HUES48 (cell line): Measurements from ENCODE around the gene HES7.
A peak's percentile ranks its signal among the peaks of the same experiment; 100 is the strongest.
"Not testable (repeated sequence)": the region's sequence is repeated elsewhere in the genome, so short reads cannot be mapped to it uniquely, and the experiment has no call there.

Source experiments
- H3K27ac ChIP-seq: one replicate; pipeline ENCODE4 v1.7.0; 2013; ENCODE audit warnings: low read depth, low read length, inconsistent platforms
- H3K27me3 ChIP-seq: 2 replicates; pipeline ENCODE4 v1.6.1; 2013; ENCODE audit warnings: mild to moderate bottlenecking, low read length; ENCODE audit not compliant: control insufficient read depth, insufficient read depth
- H3K36me3 ChIP-seq: 2 replicates; pipeline ENCODE4 v1.6.1; 2013; ENCODE audit warnings: low read length; ENCODE audit not compliant: control insufficient read depth, insufficient read depth
- H3K4me1 ChIP-seq: 2 replicates; pipeline ENCODE4 v1.6.1; 2013; ENCODE audit warnings: mild to moderate bottlenecking, low read length; ENCODE audit not compliant: control insufficient read depth, insufficient read depth
- H3K4me3 ChIP-seq: 2 replicates; pipeline ENCODE4 v1.5.1; 2013; ENCODE audit warnings: mild to moderate bottlenecking, low read depth, low read length
- H3K9ac ChIP-seq: 2 replicates; pipeline ENCODE4 v1.6.1; 2013; ENCODE audit warnings: mild to moderate bottlenecking, low read depth, low read length, moderate library complexity
- H3K9me3 ChIP-seq: 2 replicates; pipeline ENCODE4 v1.6.1; 2013; ENCODE audit warnings: low read length; ENCODE audit not compliant: control insufficient read depth, insufficient read depth

Gene HES7

DNA sequence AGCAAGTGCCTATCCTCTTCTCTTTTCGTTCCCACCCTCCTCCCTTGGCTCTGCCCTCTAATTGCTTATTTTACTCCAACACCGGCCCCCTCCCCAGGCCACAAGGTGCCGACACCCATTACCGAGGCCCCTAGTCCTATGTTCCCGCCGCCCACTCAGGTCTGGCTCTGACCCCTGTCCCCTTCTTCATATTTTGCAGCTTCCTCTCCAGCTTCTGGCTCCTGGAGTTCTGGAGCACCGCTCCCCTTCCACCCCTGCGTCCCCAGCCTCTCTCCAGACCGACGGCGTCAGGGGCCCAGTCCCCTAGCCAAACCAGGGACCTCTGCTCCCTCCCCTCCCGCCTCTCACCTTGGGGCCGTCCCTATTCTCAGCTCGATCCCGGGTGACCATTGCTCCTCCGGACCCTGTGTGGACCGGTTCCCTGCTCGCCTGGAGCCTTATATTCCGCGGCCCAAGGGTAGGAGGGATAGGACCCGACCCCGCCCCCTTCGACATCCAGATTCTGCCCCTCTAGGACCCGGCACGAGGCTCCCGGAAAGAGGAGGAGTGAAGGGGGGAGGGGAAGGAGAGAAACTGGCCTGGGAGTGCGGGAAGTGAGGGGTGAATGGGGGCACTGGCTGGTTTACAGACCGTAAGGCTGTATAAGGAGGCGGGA is at the start of gene HES7:
HES7 (minus strand) TSS at position 412 of the 655 bp plus-strand sequence; CDS start at position 390, 22 bp downstream.
- peaks cover 59% of the 10 kb centered on the region for H3K27me3 ChIP-seq

DNA sequence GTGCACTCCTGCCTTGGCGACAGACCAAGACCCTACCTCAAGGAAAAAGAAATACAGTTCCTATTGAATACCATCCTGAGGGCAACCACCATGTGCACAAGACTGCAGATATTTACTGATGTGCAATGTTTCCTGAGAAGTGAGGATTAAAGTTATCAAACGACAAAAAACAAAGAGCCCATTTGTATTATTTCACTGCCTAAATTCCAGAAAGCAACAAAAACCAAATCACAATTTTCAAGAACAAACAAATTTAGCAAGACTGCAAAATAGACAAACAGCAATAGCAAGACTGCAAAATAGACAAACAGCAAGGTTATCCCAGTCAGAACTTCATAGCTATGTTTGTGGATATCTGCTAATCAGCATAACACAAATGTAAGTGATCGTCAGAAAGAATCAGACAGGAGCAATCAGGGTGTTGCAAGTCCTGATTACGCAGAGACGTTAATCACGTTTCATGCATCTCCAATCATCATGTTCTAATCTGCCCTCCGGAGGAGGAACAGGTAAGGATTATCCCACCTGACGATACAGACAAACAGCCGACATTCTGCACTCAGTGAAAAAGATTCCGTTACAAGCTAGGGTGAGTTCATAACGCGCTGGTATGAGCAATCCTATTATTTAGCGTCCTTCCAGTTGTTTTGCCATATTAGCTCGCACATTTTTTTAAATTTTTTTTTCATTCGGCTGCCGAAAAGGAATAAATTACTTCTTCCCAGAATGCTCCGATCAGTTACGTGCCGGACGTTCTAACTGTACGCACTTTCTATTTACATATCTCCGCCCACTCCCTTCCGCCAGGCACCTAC is 49.4 kb upstream of the HES7 start:
- Histone ChIP-seq H3K27ac (peak overlapping the region; percentile 98), H3K36me3 (no peaks in the 10 kb centered on the region), H3K4me1 (peaks cover 20% of the 10 kb centered on the region), H3K9ac (peak overlapping the region; percentile 97), H3K4me3 (peak overlapping the region; percentile 72), H3K27me3 (no peaks in the 10 kb centered on the region), H3K9me3 (no peaks in the 10 kb centered on the region)

More for the DNA sequence above, at the start of gene HES7:
- Histone ChIP-seq H3K4me3 (peak within 1 kb of the TSS; percentile 88), H3K27ac (no peak within 1 kb of the TSS), H3K36me3 (no peaks in the 10 kb centered on the region), H3K9ac (no peak within 1 kb of the TSS), H3K9me3 (no peaks in the 10 kb centered on the region), H3K4me1 (peaks cover 25% of the 10 kb centered on the region)

DNA sequence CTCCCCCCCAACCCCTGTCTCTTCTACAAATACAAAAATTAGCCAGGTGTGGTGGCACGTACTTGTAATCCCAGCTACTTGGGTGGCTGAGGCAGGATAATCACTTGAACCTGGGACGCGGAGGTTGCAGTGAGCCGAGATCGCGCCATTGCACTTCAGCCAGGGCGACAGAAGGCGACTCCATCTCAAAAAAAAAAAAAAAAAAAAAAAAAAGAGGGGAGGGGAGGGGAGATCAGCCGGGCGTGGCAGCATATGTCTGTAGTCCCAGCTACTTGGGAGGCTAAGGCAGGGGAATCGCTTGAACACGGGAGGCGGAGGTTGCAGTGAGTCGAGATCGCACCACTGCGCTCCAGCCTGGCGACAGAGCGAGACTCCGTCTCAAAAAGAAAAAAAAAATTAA is 46.3 kb upstream of the HES7 start:
- not testable (repeated sequence) for H3K9me3 ChIP-seq, H3K9ac ChIP-seq, H3K36me3 ChIP-seq, H3K4me1 ChIP-seq, H3K27ac ChIP-seq, H3K4me3 ChIP-seq, H3K27me3 ChIP-seq

DNA sequence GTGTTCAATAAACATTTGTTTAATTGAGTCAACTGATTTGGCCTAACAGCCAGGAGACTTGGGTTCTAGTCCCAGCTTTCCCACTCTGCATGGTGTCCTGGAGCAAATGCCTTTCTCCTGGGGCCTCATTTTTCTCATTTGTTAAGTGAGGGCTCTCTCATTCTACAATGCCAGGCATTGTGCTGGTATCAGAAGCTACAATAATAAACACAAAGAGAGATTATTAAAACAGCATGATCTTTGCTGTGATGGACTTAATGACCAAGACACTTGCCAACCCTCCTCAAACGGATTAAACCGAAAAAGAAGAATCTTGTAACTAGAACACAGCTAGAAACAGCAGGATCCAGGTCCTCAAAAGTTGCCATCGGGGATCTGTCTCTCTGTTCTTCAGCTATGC is 43.6 kb upstream of the HES7 start:
- no peaks in the 10 kb centered on the region for H3K36me3 ChIP-seq
- no peak overlapping the region for H3K4me3 ChIP-seq
- no peak overlapping the region for H3K27ac ChIP-seq
- no peak overlapping the region for H3K9ac ChIP-seq
- no peaks in the 10 kb centered on the region for H3K27me3 ChIP-seq
- no peaks in the 10 kb centered on the region for H3K9me3 ChIP-seq
- H3K4me1 ChIP-seq: peaks cover 13% of the 10 kb centered on the region

DNA sequence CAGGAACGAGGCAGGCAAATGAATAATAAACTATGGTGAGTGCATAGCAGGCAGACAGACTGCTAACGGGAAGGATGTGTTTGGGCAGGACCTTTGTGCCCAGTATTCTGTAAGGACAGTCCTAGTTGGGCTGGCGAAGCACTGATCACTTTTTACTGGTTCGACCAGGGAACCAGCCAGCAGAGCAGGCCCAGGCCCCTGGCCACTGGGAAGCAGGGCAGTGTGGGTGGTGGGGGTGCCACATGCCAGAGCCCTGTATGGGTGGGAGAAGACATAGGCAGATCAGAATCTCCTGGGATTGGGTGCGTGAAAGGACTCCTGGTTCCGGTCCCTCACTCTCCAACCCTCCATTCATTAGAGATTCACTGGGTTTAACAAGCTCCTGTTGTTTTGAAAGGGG is 42.8 kb upstream of the HES7 start:
- Histone ChIP-seq H3K36me3 (no peaks in the 10 kb centered on the region), H3K27me3 (no peaks in the 10 kb centered on the region), H3K9ac (no peak overlapping the region), H3K4me1 (peaks cover 13% of the 10 kb centered on the region), H3K27ac (no peak overlapping the region), H3K4me3 (no peak overlapping the region), H3K9me3 (no peaks in the 10 kb centered on the region)

DNA sequence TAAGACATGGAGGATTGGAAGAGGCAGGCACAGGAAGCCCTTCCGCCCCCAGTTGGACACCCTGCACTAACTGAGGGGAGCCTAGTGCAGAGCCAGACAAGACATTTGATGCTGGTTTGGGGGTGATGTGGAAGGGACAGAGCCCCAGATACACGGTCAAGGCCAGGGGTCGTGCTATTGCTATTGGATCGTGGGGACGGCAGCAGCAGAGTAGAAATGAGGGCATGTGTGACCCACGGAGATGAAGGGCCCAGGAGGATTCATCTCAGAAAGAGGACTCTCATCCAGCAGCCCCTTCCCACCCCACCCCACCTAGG is 40.9 kb upstream of the HES7 start:
- no peaks in the 10 kb centered on the region for H3K27me3 ChIP-seq
- no peaks in the 10 kb centered on the region for H3K9me3 ChIP-seq
- H3K4me3 ChIP-seq: no peak overlapping the region
- H3K4me1 ChIP-seq: peaks cover 13% of the 10 kb centered on the region
- peaks cover 15% of the 10 kb centered on the region for H3K36me3 ChIP-seq
- H3K27ac ChIP-seq: peak overlapping the region; percentile 99
- H3K9ac ChIP-seq: no peak overlapping the region

DNA sequence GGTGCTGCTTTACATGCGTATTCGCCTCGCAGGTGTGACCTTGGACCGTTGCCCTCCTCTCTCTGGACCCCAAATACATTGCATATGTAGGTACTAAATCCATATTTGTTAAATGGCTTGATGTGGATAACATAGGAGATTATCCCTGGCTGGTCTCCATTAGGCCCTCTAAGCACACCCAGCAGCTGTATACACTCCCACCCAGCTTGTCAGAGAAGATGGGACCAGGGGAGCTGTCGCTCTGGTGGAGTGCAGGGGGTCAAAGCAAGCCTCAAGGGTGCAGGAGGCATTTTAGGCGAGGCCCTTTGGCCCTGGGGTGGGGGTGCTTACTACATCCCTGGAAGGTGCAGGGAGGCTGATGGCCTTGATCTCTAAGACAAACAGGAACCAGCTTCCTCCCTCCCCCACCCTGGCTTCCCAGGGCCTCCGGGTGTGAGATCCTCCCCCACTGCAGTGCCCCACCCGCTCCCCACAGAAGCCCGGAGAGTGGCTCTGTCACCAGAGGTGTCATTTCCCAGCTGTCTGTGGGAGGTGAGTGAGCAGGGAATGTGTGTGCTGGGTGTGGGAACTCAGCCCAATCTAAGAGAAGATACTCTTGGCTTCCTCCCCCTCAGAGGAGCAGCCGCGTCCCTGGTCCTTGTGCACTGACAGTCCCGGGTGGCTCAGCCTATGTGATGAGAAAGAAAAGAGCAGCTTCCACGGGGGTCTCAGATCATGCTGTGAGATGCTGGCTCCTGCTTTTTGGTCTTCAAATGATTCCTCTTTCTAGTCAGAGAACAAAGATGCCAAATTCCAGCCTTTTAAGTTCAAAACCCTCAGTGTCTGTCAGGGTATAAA is 40.3 kb upstream of the HES7 start:
- no peaks in the 10 kb centered on the region for H3K27me3 ChIP-seq
- peaks cover 13% of the 10 kb centered on the region for H3K4me1 ChIP-seq
- peaks cover 20% of the 10 kb centered on the region for H3K36me3 ChIP-seq
- H3K9ac ChIP-seq: peak overlapping the region; percentile 1; the same call in 1 of the 2 replicates
- peak overlapping the region; percentile 75 for H3K4me3 ChIP-seq
- H3K9me3 ChIP-seq: no peaks in the 10 kb centered on the region
- H3K27ac ChIP-seq: peak overlapping the region; percentile 99

DNA sequence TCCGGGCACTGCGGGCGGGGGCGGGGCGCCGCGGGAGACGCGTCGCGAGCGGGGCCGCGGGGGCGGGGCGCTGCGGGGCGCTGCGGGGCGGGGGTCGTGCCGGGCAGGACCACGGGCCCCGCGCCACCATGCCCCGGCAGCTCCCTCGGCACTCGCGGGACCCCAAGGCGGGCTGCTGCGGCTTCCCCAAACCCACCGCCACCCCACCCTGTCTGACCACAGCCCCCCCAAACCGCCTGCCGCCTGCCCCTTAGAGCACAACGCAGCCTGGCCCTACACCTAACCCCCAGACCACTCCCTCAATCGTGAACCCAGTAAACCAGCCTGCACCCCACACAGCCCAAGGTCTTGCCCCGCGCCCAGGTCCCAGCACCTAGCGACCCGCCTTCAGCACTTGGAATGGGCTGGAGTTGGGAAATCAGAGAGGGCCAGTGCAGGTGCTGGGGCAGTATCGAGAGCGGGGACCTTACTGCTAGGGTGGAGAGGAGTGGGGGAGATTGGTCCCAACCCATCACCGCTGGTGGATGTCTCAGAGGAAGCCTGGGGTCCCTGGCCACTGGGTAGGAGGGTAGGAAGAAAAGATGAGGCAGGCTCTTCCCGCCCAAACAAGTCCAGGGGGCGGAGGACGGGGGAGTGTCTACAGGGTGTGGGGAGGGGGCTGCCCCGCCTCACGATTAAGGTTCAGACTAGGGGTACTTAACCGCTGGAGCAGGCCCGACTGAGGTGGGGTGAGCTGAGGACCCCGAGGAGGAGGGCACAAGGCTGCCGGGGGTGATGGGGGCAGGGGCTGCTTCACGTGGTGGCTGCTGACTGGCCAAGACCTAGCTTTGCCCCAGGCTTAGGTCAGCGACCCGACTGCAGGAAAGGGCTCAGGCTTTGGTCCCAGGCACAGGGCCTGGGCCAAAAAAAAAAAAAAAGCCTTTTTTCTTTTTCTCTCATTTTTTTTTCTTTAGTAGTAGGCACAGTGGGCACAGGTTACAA is 39.4 kb upstream of the HES7 start:
- Histone ChIP-seq H3K9me3 (no peaks in the 10 kb centered on the region), H3K9ac (peak overlapping the region; percentile 94), H3K4me1 (peaks cover 13% of the 10 kb centered on the region), H3K27me3 (no peaks in the 10 kb centered on the region), H3K36me3 (peaks cover 20% of the 10 kb centered on the region), H3K27ac (peak overlapping the region; percentile 99), H3K4me3 (peak overlapping the region; percentile 86)

DNA sequence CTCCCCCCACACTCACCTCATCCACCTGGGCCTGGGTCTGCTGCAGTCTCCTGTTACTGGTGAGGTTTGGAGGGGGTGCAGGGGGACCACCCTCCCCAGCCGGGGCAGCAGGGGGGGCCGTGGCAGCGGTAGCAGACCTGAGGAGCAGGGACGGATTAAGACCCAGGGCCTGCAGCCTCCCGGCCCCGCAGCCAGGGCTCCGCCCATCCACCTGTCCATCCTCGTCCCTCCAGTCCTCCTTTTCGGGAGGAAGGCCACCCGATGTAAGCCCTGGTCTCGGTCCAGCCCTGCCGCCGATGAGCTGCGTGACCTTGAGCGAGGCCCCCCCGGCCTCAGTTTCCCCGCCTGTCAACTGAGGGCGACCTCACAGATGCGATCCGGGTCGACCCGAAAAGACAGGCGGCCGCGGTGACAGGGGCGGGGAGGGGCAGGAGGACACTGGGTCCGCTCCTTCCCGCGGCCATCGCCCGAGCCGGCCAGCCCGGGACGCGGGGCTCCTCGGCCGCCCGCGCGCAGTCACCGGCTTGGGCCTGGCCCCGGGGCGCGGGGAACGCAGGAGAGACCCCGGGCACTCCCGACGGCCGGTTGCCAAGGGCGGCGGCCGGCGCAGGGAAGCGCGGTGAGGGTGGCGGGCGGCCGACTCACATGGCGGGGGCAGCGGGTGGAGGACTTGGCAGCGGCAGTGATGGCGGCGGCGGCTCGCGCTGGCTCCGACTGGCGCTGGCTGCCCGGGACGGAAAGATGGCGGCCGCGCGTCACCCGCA is 38.5 kb upstream of the HES7 start, which contains the start of gene VAMP2:
VAMP2 (minus strand) TSS at position 716 of the 764 bp plus-strand sequence; CDS start at position 647, 69 bp downstream.
- peaks cover 13% of the 10 kb centered on the region for H3K4me1 ChIP-seq
- H3K9ac ChIP-seq: peak within 1 kb of the TSS; percentile 94
- H3K4me3 ChIP-seq: peak within 1 kb of the TSS; percentile 86
- peaks cover 20% of the 10 kb centered on the region for H3K36me3 ChIP-seq
- peak within 1 kb of the TSS; percentile 99 for H3K27ac ChIP-seq
- H3K9me3 ChIP-seq: no peaks in the 10 kb centered on the region
- no peaks in the 10 kb centered on the region for H3K27me3 ChIP-seq
